ENCODE results near the gene CMTM2.

DNA sequence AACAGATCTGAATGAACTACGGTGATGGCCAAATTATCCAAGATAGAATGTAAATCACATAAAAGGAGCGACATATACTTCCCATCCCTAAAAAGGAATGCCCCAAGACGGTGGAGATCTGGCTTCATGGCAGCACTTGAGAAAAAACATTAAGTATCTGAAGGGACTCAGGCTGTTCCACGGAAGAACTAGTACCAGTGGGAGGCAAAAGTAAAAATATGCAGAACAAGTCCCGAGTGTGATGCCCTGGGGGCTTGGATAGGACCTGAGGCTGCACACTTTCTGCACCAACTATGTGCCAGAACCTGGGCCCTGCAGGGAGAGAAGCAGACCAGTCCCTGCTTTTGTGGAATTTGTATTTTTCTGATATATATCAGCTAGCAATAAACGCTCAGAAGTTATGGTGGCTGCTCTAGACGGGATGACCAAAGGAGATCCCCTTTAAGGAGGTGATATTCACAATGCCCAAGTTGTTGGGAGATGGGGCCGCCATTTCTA is 27.4 kb upstream of the CMTM2 start:
- TF ChIP-seq, protein P1, sequence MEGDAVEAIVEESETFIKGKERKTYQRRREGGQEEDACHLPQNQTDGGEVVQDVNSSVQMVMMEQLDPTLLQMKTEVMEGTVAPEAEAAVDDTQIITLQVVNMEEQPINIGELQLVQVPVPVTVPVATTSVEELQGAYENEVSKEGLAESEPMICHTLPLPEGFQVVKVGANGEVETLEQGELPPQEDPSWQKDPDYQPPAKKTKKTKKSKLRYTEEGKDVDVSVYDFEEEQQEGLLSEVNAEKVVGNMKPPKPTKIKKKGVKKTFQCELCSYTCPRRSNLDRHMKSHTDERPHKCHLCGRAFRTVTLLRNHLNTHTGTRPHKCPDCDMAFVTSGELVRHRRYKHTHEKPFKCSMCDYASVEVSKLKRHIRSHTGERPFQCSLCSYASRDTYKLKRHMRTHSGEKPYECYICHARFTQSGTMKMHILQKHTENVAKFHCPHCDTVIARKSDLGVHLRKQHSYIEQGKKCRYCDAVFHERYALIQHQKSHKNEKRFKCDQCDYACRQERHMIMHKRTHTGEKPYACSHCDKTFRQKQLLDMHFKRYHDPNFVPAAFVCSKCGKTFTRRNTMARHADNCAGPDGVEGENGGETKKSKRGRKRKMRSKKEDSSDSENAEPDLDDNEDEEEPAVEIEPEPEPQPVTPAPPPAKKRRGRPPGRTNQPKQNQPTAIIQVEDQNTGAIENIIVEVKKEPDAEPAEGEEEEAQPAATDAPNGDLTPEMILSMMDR (IDR thresholded peaks at IDR 0.05): no peak
- TF ChIP-seq EP300 (IDR thresholded peaks at IDR 0.05): no peak
